WTC11 (cell line): ENCODE results near the gene PRR33. TPM values are rescaled to one million over a fixed set of nuclear protein-coding genes. Genes with fewer than 3 reads are reported as not detected.
A peak's percentile ranks its signal among the peaks of the same experiment; 100 is the strongest.

Experiments used
- ATAC-seq: fragments of 200-7000 bp; cut with Tn5 transposase; 2 replicates; pipeline ENCODE4 v1.10.0; 2021; ENCODE audit warnings: mild to moderate bottlenecking, moderate library complexity
- CTCF ChIA-PET: fragments of 300-600 bp; sonication (Branson Sonifier 250); formaldehyde crosslinking; loops from one replicate; lab custom pipeline; 2021; ENCODE audit warnings: antibody characterized with exemption; lab: Charles Lee
- POLR2A ChIA-PET: fragments of 350-600 bp; sonication (Branson Sonifier 250); formaldehyde crosslinking; loops from one replicate; lab custom pipeline; 2021; ENCODE audit warnings: antibody characterized with exemption; lab: Charles Lee
- DNase-seq: peaks from one replicate; pipeline ENCODE4 v3.0.0; 2021; ENCODE audit warnings: low spot score
- H3K27ac Mint-ChIP-seq: 2 replicates; pipeline ENCODE4 v1.8.0; 2021; ENCODE audit warnings: mixed read lengths
- H3K27me3 Mint-ChIP-seq: 2 replicates; pipeline ENCODE4 v1.8.0; 2021; ENCODE audit warnings: low read depth, mild to moderate bottlenecking, moderate library complexity, mixed read lengths
- H3K36me3 Mint-ChIP-seq: 2 replicates; pipeline ENCODE4 v1.8.0; 2021; ENCODE audit warnings: mixed read lengths
- H3K4me1 Mint-ChIP-seq: 2 replicates; pipeline ENCODE4 v1.8.0; 2022; ENCODE audit warnings: mixed read lengths
- H3K4me3 Mint-ChIP-seq: 2 replicates; pipeline ENCODE4 v1.8.0; 2021; ENCODE audit warnings: mild to moderate bottlenecking, moderate library complexity, mixed read lengths
- H3K9me3 Mint-ChIP-seq: 2 replicates; pipeline ENCODE4 v1.8.0; 2021; ENCODE audit warnings: mixed read lengths
- AR ChIP-seq: fragments of 250-450 bp; sonication (Bioruptor Pico); IDR thresholded peaks from 2 replicates; pipeline ENCODE4 v1.9.0; 2021; ENCODE audit warnings: mild to moderate bottlenecking
- ARID4B ChIP-seq: sonication (generic); formaldehyde crosslinking; IDR thresholded peaks from 2 replicates; pipeline ENCODE4 v1.8.0; 2023; ENCODE audit warnings: missing genetic modification reagents, mild to moderate bottlenecking, borderline replicate concordance
- ATF6 ChIP-seq: sonication (generic); formaldehyde crosslinking; IDR thresholded peaks from 2 replicates; pipeline ENCODE4 v1.8.1; 2023; ENCODE audit warnings: mild to moderate bottlenecking, missing genetic modification reagents
- EMX1 ChIP-seq: fragments of 250-450 bp; sonication (Bioruptor Pico); IDR thresholded peaks from 2 replicates; pipeline ENCODE4 v1.8.0; 2021; ENCODE audit warnings: mild to moderate bottlenecking
- GABPB1 ChIP-seq: sonication (generic); formaldehyde crosslinking; IDR thresholded peaks from 2 replicates; pipeline ENCODE4 v1.8.1; 2023; ENCODE audit warnings: mild to moderate bottlenecking, missing genetic modification reagents
- GRHL2 ChIP-seq: fragments of 250-450 bp; sonication (Bioruptor Pico); IDR thresholded peaks from 2 replicates; pipeline ENCODE4 v1.8.0; 2022; ENCODE audit warnings: mild to moderate bottlenecking, moderate library complexity; ENCODE audit not compliant: insufficient replicate concordance, severe bottlenecking
- HMGA2 ChIP-seq: fragments of 250-450 bp; sonication (Bioruptor Pico); IDR thresholded peaks from 2 replicates; pipeline ENCODE4 v1.4.0; 2021; ENCODE audit warnings: mild to moderate bottlenecking, moderate library complexity
- JUN ChIP-seq: sonication (generic); formaldehyde crosslinking; IDR thresholded peaks from 2 replicates; pipeline ENCODE4 v1.8.0; 2023; ENCODE audit warnings: mild to moderate bottlenecking, missing genetic modification reagents
- KAT7 ChIP-seq: sonication (generic); formaldehyde crosslinking; IDR thresholded peaks from 2 replicates; pipeline ENCODE4 v1.8.1; 2023; ENCODE audit warnings: missing genetic modification reagents, mild to moderate bottlenecking, borderline replicate concordance
- MAX ChIP-seq: sonication (generic); formaldehyde crosslinking; IDR thresholded peaks from 2 replicates; pipeline ENCODE4 v1.8.0; 2022; ENCODE audit warnings: mild to moderate bottlenecking, missing genetic modification reagents
- MLX ChIP-seq: sonication (generic); formaldehyde crosslinking; IDR thresholded peaks from 2 replicates; pipeline ENCODE4 v1.8.1; 2023; ENCODE audit warnings: mild to moderate bottlenecking, missing genetic modification reagents, moderate library complexity
- NFATC4 ChIP-seq: fragments of 250-450 bp; sonication (Bioruptor Pico); IDR thresholded peaks from 2 replicates; pipeline ENCODE4 v1.9.0; 2021; ENCODE audit warnings: mild to moderate bottlenecking
- NFE2L1 ChIP-seq: sonication (generic); formaldehyde crosslinking; IDR thresholded peaks from 2 replicates; pipeline ENCODE4 v1.8.1; 2023; ENCODE audit warnings: missing genetic modification reagents
- TEAD4 ChIP-seq: sonication (generic); formaldehyde crosslinking; IDR thresholded peaks from 2 replicates; pipeline ENCODE4 v1.8.0; 2022; ENCODE audit warnings: mild to moderate bottlenecking, missing genetic modification reagents
- TP53 ChIP-seq: sonication (generic); formaldehyde crosslinking; IDR thresholded peaks from 2 replicates; pipeline ENCODE4 v1.8.1; 2023; ENCODE audit warnings: mild to moderate bottlenecking, missing genetic modification reagents
- ZNF121 ChIP-seq: sonication (generic); formaldehyde crosslinking; IDR thresholded peaks from 2 replicates; pipeline ENCODE4 v1.8.0; 2023; ENCODE audit warnings: missing genetic modification reagents
- ZNF232 ChIP-seq: sonication (generic); formaldehyde crosslinking; IDR thresholded peaks from 2 replicates; pipeline ENCODE4 v1.8.0; 2022; ENCODE audit warnings: mild to moderate bottlenecking, missing genetic modification reagents
- ZNF425 ChIP-seq: fragments of 250-450 bp; sonication (Bioruptor Pico); conservative IDR thresholded peaks from 2 replicates; pipeline ENCODE4 v1.9.0; 2021; ENCODE audit warnings: mild to moderate bottlenecking
- ZNF671 ChIP-seq: fragments of 250-450 bp; sonication (Bioruptor Pico); IDR thresholded peaks from 2 replicates; pipeline ENCODE4 v1.8.0; 2021; ENCODE audit warnings: mild to moderate bottlenecking
- total RNA-seq: library from RNA; stranded (reverse); gene quantifications from 3 replicates; pipeline ENCODE4 v1.2.3, GENCODE V29; 2021
- TF ChIP-seq, protein P1 (sequence below): fragments of 250-450 bp; sonication (Bioruptor Pico); IDR thresholded peaks from 2 replicates; pipeline ENCODE4 v1.8.0; 2021; ENCODE audit warnings: mild to moderate bottlenecking
- TF ChIP-seq, protein P2 (sequence below): fragments of 250-450 bp; sonication (Bioruptor Pico); IDR thresholded peaks from 2 replicates; pipeline ENCODE4 v1.9.0; 2021; ENCODE audit warnings: mild to moderate bottlenecking

The PRR33 gene
- total RNA-seq, 1 experiment from 2014 or later = not detected

DNA sequence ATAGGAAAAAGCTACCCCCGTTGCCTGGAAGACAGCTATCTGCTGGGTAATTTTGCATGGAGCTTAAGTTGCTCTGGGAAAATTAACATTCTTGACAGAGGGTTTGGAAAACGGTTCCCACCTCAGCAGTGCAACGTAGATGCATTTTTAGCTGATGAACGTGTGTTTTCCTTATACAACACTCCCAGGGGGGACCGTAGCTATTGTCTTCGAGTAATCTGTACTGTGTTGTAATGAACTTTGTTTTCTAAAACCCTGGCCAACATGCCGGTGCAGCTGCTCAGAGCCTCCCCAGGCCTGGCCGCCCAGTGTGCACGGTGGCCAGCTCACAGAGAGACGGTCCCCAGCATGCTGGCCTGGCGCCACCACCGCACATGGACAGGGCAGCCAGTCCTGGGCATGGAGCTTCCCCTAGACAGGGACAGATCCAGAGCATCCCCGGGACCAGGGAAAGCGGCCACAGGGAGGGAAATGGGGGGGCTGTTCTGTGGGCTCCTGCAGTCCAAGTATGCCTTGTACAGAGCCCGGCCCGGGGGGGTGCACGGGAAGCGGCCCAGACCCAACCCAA lies 30.0 kb upstream of the PRR33 start:
- DNase-seq (no peak), ATAC-seq (no peak)
- POLR2A ChIA-PET = no interaction called here
- Mint-ChIP-seq H3K9me3 (no peaks in the 10 kb centered on the region), H3K4me1 (no peaks in the 10 kb centered on the region), H3K27ac (no peak overlapping the region), H3K4me3 (no peak overlapping the region), H3K36me3 (no peaks in the 10 kb centered on the region), H3K27me3 (no peaks in the 10 kb centered on the region; the same call in 1 of the 2 replicates)
- TF ChIP-seq GABPB1 (CRISPR knock-in tag) (no peak), ZNF232 (CRISPR knock-in tag) (no peak), MLX (CRISPR knock-in tag) (no peak), NFE2L1 (no peak), ZNF425 (no peak), TP53 (CRISPR knock-in tag) (no peak)
- TF ChIP-seq, protein P1, sequence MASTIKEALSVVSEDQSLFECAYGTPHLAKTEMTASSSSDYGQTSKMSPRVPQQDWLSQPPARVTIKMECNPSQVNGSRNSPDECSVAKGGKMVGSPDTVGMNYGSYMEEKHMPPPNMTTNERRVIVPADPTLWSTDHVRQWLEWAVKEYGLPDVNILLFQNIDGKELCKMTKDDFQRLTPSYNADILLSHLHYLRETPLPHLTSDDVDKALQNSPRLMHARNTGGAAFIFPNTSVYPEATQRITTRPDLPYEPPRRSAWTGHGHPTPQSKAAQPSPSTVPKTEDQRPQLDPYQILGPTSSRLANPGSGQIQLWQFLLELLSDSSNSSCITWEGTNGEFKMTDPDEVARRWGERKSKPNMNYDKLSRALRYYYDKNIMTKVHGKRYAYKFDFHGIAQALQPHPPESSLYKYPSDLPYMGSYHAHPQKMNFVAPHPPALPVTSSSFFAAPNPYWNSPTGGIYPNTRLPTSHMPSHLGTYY (CRISPR knock-in tag) = no peak
- CTCF ChIA-PET = interaction anchor here (0.6 to 2.6 kb wide), 16 partner anchors 14 to 282 kb away, joined by 3 to 27 read pairs (median 4); no protein-coding TSS in a partner anchor

GRCh38 chr11:1920909-1921573 lies 29.3 kb upstream of the PRR33 start:
- ATAC-seq (peak; percentile 14; the same call in 1 of the 2 replicates), DNase-seq (no peak)
- Mint-ChIP-seq H3K27me3 (no peaks in the 10 kb centered on the region; the same call in 1 of the 2 replicates), H3K9me3 (no peaks in the 10 kb centered on the region), H3K36me3 (no peaks in the 10 kb centered on the region), H3K4me3 (no peak overlapping the region), H3K4me1 (no peaks in the 10 kb centered on the region), H3K27ac (no peak overlapping the region)
- ChIA-PET CTCF (interaction anchor here (0.6 to 2.6 kb wide), 15 partner anchors 14 to 268 kb away, joined by 3 to 27 read pairs (median 4); no protein-coding TSS in a partner anchor), POLR2A (no interaction called here)
- TF ChIP-seq, protein P2, sequence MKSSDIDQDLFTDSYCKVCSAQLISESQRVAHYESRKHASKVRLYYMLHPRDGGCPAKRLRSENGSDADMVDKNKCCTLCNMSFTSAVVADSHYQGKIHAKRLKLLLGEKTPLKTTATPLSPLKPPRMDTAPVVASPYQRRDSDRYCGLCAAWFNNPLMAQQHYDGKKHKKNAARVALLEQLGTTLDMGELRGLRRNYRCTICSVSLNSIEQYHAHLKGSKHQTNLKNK (CRISPR knock-in tag) = no peak
- TF ChIP-seq ZNF671 = no peak
- TF ChIP-seq NFATC4 (CRISPR knock-in tag) = no peak
- TF ChIP-seq MAX (CRISPR knock-in tag) = no peak
- TF ChIP-seq ARID4B = no peak
- TF ChIP-seq KAT7 (CRISPR knock-in tag) = no peak
- no peak for TF ChIP-seq TEAD4
- TF ChIP-seq JUN (CRISPR knock-in tag) = no peak
- no peak for TF ChIP-seq ZNF121
- no peak for TF ChIP-seq ATF6 (CRISPR knock-in tag)
- no peak for TF ChIP-seq AR (CRISPR knock-in tag)
- TF ChIP-seq EMX1 = no peak
- no peak for TF ChIP-seq HMGA2
- no peak for TF ChIP-seq GRHL2 (CRISPR knock-in tag)
